Epithelial cell of umbilical artery (primary cell): ENCODE measurements around the gene BNIPL. TPM values are rescaled to one million over a fixed set of nuclear protein-coding genes. Genes with fewer than 3 reads are reported as not detected.

Experiments
- total RNA-seq: library from RNA; depleted of rRNA; stranded (reverse); fragments of >200 nt; gene quantifications from 2 replicates; pipeline ENCODE4 v1.2.3, GENCODE V29; 2014

BNIPL gene, protein sequence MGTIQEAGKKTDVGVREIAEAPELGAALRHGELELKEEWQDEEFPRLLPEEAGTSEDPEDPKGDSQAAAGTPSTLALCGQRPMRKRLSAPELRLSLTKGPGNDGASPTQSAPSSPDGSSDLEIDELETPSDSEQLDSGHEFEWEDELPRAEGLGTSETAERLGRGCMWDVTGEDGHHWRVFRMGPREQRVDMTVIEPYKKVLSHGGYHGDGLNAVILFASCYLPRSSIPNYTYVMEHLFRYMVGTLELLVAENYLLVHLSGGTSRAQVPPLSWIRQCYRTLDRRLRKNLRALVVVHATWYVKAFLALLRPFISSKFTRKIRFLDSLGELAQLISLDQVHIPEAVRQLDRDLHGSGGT
- 0.32 and 0.46 TPM in 2 replicates for total RNA-seq

DNA sequence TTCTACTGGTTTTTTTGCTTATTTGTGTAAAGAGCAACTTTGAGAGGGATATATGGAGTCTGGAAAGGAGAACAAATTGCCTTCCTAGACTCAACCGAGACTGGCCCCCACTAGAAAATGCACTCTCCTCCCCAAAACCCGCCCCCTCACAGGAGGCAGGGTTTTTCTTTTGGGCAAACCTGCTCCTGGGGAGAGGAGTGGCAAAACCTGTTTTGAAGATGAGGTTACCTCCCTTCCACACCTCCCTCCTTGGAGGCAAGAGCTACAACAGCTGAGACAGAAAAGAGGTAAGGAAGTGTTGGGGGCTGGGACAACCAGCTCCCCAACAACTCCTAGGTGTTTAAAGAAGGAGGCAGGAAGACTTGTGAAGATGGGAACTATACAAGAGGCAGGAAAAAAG is at the start of gene BNIPL:
BNIPL (plus strand) TSS at position 231 of the 400 bp plus-strand sequence; CDS start at position 371, 140 bp downstream.

GRCh38 chr1:151006327-151007052 is 29.9 kb upstream of the BNIPL start, which contains the start of gene MINDY1:
Gene MINDY1 (minus strand): TSS chr1:151006902. CDS start chr1:151002617, 4,285 bp downstream.

GRCh38 chr1:151008244-151009205 is 27.9 kb upstream of the BNIPL start, which contains the start of gene PRUNE1:
Gene PRUNE1 (plus strand): TSS chr1:151008449. CDS start chr1:151008633, 184 bp downstream.

GRCh38 chr1:151047591-151047924 is 11.2 kb downstream of the BNIPL start, which contains the start of gene C1orf56:
Gene C1orf56 (plus strand): TSS chr1:151047751. CDS start chr1:151047848, 97 bp downstream.

GRCh38 chr1:151059109-151060006 is 23.0 kb downstream of the BNIPL start, which contains the start of gene CDC42SE1:
Gene CDC42SE1 (minus strand): TSS chr1:151059622. CDS start chr1:151055730, 3,892 bp downstream.

GRCh38 chr1:151060007-151060656 is 23.7 kb downstream of the BNIPL start, which contains the start of gene MLLT11:
Gene MLLT11 (plus strand): TSS chr1:151060397. CDS start chr1:151067225, 6,828 bp downstream.

GRCh38 chr1:151070474-151071276 is 34.3 kb downstream of the BNIPL start, which contains the start of gene GABPB2:
Gene GABPB2 (plus strand): TSS chr1:151070761. CDS start chr1:151088190, 17,429 bp downstream.

Other genes with a start within 250 kb of the BNIPL start
- 1.9 and 8.7 TPM in 2 replicates for gene CTSK, start 228.3 kb upstream of the BNIPL start, total RNA-seq
- 14.0 and 28.4 TPM in 2 replicates for gene ARNT, start 160.0 kb upstream of the BNIPL start, total RNA-seq
- not detected in 2 replicates for gene CTXND2, start 149.4 kb upstream of the BNIPL start, total RNA-seq
- 28.9 and 42.6 TPM in 2 replicates for gene SETDB1, start 110.2 kb upstream of the BNIPL start, total RNA-seq
- 61.1 and 71.1 TPM in 2 replicates for gene CERS2, start 61.8 kb upstream of the BNIPL start, total RNA-seq
- not detected in 2 replicates for gene ANXA9, start 54.3 kb upstream of the BNIPL start, total RNA-seq
- 4.5 and 6.2 TPM in 2 replicates for gene MINDY1, start 29.7 kb upstream of the BNIPL start, total RNA-seq
- gene PRUNE1, start 28.1 kb upstream of the BNIPL start, total RNA-seq, result 4.2 and 5.0 TPM in 2 replicates
- gene C1orf56, start 11.2 kb downstream of the BNIPL start, total RNA-seq, result 1.3 and 1.5 TPM in 2 replicates
- 67.6 and 76.9 TPM in 2 replicates for gene CDC42SE1, start 23.0 kb downstream of the BNIPL start, total RNA-seq
- 3.8 and 5.8 TPM in 2 replicates for gene MLLT11, start 23.8 kb downstream of the BNIPL start, total RNA-seq
- 4.5 and 6.5 TPM in 2 replicates for gene GABPB2, start 34.2 kb downstream of the BNIPL start, total RNA-seq
- 5.8 and 8.8 TPM in 2 replicates for gene SEMA6C, start 110.0 kb downstream of the BNIPL start, total RNA-seq
- not detected in 2 replicates for gene TNFAIP8L2, start 120.1 kb downstream of the BNIPL start, total RNA-seq
- gene LYSMD1, start 129.3 kb downstream of the BNIPL start, total RNA-seq, result 2.6 and 4.4 TPM in 2 replicates
- gene SCNM1, start 129.6 kb downstream of the BNIPL start, total RNA-seq, result 20.4 and 20.5 TPM in 2 replicates
- not detected in 2 replicates for gene TMOD4, start 139.4 kb downstream of the BNIPL start, total RNA-seq
- gene VPS72, start 153.6 kb downstream of the BNIPL start, total RNA-seq, result 69.8 and 76.7 TPM in 2 replicates
- gene PIP5K1A, start 162.0 kb downstream of the BNIPL start, total RNA-seq, result 45.1 and 48.6 TPM in 2 replicates
- gene PSMD4, start 218.1 kb downstream of the BNIPL start, total RNA-seq, result 255 and 270 TPM in 2 replicates
- gene ZNF687, start 245.7 kb downstream of the BNIPL start, total RNA-seq, result 6.7 and 6.8 TPM in 2 replicates